ENCODE measurements around the gene ERICH2. TPM values are rescaled to one million over a fixed set of nuclear protein-coding genes. Genes with fewer than 3 reads are reported as not detected.

ERICH2 gene
- total RNA-seq, 2 donors from 2014 or later: 9.6 to 18.3 TPM

DNA sequence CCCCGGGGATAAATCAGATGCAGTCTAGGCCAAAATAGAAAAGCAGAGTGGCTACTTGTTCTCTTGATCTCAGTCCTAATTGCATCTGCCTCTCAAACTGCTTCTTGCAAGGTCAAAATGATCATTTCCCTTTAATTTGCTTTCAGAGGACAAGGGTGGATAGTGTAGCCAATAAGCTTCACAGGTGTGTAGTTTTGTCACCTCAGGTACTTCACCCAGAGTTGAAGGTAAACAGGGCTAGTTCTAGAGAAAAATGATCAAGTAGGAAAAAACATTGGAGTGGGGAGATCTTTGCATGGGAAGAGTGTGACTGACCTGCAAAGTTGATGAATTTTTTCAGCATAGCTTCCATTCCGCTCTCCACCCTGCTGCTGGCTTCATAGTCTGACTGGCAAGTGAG is 8.7 kb downstream of the ERICH2 start:
- Mint-ChIP-seq H3K27ac (peak overlapping the region; percentile 29), H3K36me3 (ENCODE audit: low read depth) (peaks cover 25% of the 10 kb centered on the region)

DNA sequence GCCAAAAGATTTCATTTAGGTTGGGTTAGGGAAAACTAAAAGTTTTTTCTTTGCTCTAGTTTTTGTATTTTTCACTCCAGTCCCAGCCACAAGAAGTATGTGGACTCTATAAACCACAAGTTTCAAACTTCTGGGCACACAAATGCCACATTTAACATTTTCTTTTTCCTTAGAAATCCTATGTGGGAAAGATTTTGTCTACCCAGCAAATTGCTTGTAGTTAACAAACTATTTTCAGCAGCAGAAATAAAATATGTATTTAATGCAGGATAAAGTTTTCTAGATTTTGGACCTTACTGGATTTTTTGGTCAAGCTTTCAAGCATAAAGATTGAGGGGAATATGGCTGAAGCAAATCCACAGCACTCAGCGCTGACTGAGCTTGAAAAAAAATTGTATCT is 9.1 kb downstream of the ERICH2 start:
- Histone ChIP-seq H3K27me3 (ENCODE audit: control insufficient read depth, insufficient read depth, low read length, poor library complexity, severe bottlenecking) (no peaks in the 10 kb centered on the region), H3K27ac (ENCODE audit: low read depth, low read length) (no peak overlapping the region), H3K9me3 (ENCODE audit: control insufficient read depth, low read length) (no peaks in the 10 kb centered on the region), H3K4me3 (ENCODE audit: low read length) (no peak overlapping the region), H3K9ac (ENCODE audit: extremely low read depth, low read length, poor library complexity, severe bottlenecking) (no peak overlapping the region), H3K4me1 (ENCODE audit: control insufficient read depth, insufficient read depth, low read length) (no peaks in the 10 kb centered on the region), H3K36me3 (ENCODE audit: control insufficient read depth, insufficient read depth, low read length) (no peaks in the 10 kb centered on the region)
- TF ChIP-seq, protein P1, sequence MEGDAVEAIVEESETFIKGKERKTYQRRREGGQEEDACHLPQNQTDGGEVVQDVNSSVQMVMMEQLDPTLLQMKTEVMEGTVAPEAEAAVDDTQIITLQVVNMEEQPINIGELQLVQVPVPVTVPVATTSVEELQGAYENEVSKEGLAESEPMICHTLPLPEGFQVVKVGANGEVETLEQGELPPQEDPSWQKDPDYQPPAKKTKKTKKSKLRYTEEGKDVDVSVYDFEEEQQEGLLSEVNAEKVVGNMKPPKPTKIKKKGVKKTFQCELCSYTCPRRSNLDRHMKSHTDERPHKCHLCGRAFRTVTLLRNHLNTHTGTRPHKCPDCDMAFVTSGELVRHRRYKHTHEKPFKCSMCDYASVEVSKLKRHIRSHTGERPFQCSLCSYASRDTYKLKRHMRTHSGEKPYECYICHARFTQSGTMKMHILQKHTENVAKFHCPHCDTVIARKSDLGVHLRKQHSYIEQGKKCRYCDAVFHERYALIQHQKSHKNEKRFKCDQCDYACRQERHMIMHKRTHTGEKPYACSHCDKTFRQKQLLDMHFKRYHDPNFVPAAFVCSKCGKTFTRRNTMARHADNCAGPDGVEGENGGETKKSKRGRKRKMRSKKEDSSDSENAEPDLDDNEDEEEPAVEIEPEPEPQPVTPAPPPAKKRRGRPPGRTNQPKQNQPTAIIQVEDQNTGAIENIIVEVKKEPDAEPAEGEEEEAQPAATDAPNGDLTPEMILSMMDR (conservative IDR thresholded peaks at IDR 0.05): no peak
- no peak for DNase-seq
- Mint-ChIP-seq H3K27me3 (ENCODE audit: insufficient read depth) (no peaks in the 10 kb centered on the region), H3K27ac (peak overlapping the region; percentile 29), H3K4me3 (no peak overlapping the region), H3K4me1 (peaks cover 15% of the 10 kb centered on the region), H3K9me3 (no peaks in the 10 kb centered on the region), H3K36me3 (ENCODE audit: low read depth) (peaks cover 22% of the 10 kb centered on the region)
- WGBS, 2 experiments (ENCODE audit: insufficient coverage in 1 of 2, insufficient read length in 1 of 2): 96% methylated on average over 1 of the region's 1 CpG; no CpG with 5 or more reads in 1 of the 2 experiments

More for the DNA sequence above, 8.7 kb downstream of the ERICH2 start:
- Histone ChIP-seq H3K36me3 (ENCODE audit: control insufficient read depth, insufficient read depth, low read length) (no peaks in the 10 kb centered on the region), H3K27ac (ENCODE audit: low read depth, low read length) (no peak overlapping the region), H3K4me3 (ENCODE audit: low read length) (no peak overlapping the region), H3K4me1 (ENCODE audit: control insufficient read depth, insufficient read depth, low read length) (no peaks in the 10 kb centered on the region), H3K9me3 (ENCODE audit: control insufficient read depth, low read length) (no peaks in the 10 kb centered on the region), H3K9ac (ENCODE audit: extremely low read depth, low read length, poor library complexity, severe bottlenecking) (no peak overlapping the region), H3K27me3 (ENCODE audit: control insufficient read depth, insufficient read depth, low read length, poor library complexity, severe bottlenecking) (no peaks in the 10 kb centered on the region)
- 88 to 91% methylated on average over 2 of the region's 2 CpGs for WGBS, 2 experiments (ENCODE audit: insufficient coverage in 1 of 2, insufficient read length in 1 of 2)
- no peaks in the 10 kb centered on the region for H3K9me3 Mint-ChIP-seq
- peaks cover 15% of the 10 kb centered on the region for H3K4me1 Mint-ChIP-seq
- no peaks in the 10 kb centered on the region for H3K27me3 Mint-ChIP-seq (ENCODE audit: insufficient read depth)
- H3K4me3 Mint-ChIP-seq: no peak overlapping the region
- DNase-seq: no peak
- TF ChIP-seq, protein P1 (conservative IDR thresholded peaks at IDR 0.05): no peak

DNA sequence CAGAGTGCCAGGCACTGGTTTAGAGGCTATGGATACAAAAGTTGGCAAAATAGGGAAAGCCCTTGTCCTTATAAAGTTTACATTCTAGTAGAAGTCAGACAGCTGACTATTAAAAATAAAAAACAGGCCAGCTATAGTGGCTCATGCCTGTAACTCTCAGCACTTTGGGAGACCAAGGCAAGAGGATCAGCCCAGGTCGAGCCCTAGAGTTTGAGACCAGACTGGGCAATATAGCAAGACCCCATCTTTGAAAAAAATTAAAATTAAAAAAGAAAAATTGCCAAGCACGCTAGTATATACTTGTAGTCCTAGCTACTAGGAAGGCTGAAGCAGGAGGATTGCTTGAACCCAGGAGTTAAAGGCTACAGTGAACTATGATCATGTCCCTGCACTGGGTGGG is 12.5 kb downstream of the ERICH2 start:
- no peak overlapping the region for H3K4me3 ChIP-seq (ENCODE audit: low read length)
- no peaks in the 10 kb centered on the region for H3K36me3 ChIP-seq (ENCODE audit: control insufficient read depth, insufficient read depth, low read length)
- H3K27ac ChIP-seq (ENCODE audit: low read depth, low read length): no peak overlapping the region
- DNase-seq: no peak
- Mint-ChIP-seq H3K4me3 (no peak overlapping the region), H3K36me3 (ENCODE audit: low read depth) (peaks cover 17% of the 10 kb centered on the region), H3K27me3 (ENCODE audit: insufficient read depth) (no peaks in the 10 kb centered on the region), H3K27ac (no peak overlapping the region), H3K4me1 (peaks cover 6% of the 10 kb centered on the region), H3K9me3 (no peaks in the 10 kb centered on the region)
- H3K9me3 ChIP-seq (ENCODE audit: control insufficient read depth, low read length): no peaks in the 10 kb centered on the region
- H3K9ac ChIP-seq (ENCODE audit: extremely low read depth, low read length, poor library complexity, severe bottlenecking): no peak overlapping the region
- H3K27me3 ChIP-seq (ENCODE audit: control insufficient read depth, insufficient read depth, low read length, poor library complexity, severe bottlenecking): no peaks in the 10 kb centered on the region
- TF ChIP-seq, protein P1 (conservative IDR thresholded peaks at IDR 0.05): no peak
- 94% methylated on average over 2 of the region's 2 CpGs; no CpG with 5 or more reads in 1 of the 2 experiments for WGBS, 2 experiments (ENCODE audit: insufficient coverage in 1 of 2, insufficient read length in 1 of 2)
- no peaks in the 10 kb centered on the region for H3K4me1 ChIP-seq (ENCODE audit: control insufficient read depth, insufficient read depth, low read length)

Measured in endodermal cell (in vitro differentiated cells).